ENCODE measurements around the gene IFI44.

IFI44 gene

GRCh38 chr1:78649628-78650027, at the start of gene IFI44:
Gene IFI44, plus strand, starts transcription at chr1:78649831. Its CDS starts 365 bp downstream, at chr1:78650196.
- peak; percentile 13 to 28 for DNase-seq (ENCODE audit: low read depth in 2 of 2)

- DNase-seq (ENCODE audit: low read depth in 2 of 2), result no peak
These were observed 48.6 kb upstream of the IFI44 start for GRCh38 chr1:78601068-78601467.

GRCh38 chr1:78603206-78603605, 46.4 kb upstream of the IFI44 start:
- no peak for DNase-seq (ENCODE audit: low read depth in 2 of 2)

GRCh38 chr1:78604643-78605042, 45.0 kb upstream of the IFI44 start:
- DNase-seq (ENCODE audit: low read depth in 2 of 2), result no peak

GRCh38 chr1:78606274-78606673, 43.4 kb upstream of the IFI44 start:
- DNase-seq (ENCODE audit: low read depth in 2 of 2), result no peak

GRCh38 chr1:78607334-78607927, 42.2 kb upstream of the IFI44 start:
- no peak for DNase-seq (ENCODE audit: low read depth in 2 of 2)

GRCh38 chr1:78607944-78608343, 41.7 kb upstream of the IFI44 start:
- no peak for DNase-seq (ENCODE audit: low read depth in 2 of 2)

GRCh38 chr1:78617615-78618026, 32.0 kb upstream of the IFI44 start:
- DNase-seq (ENCODE audit: low read depth in 2 of 2), result peak; percentile 16 to 33

- no peak for DNase-seq (ENCODE audit: low read depth in 2 of 2)
These were observed 30.6 kb upstream of the IFI44 start for GRCh38 chr1:78619032-78619431.

- no peak for DNase-seq (ENCODE audit: low read depth in 2 of 2)
These were observed 30.2 kb upstream of the IFI44 start for GRCh38 chr1:78619446-78619802.

GRCh38 chr1:78619803-78620579, 29.6 kb upstream of the IFI44 start, which contains the start of gene IFI44L:
Gene IFI44L, plus strand, starts transcription at chr1:78620448. Its CDS starts 7,468 bp downstream, at chr1:78627916.
- peak; percentile 15 to 36 for DNase-seq (ENCODE audit: low read depth in 2 of 2)

GRCh38 chr1:78620666-78621065, 29.0 kb upstream of the IFI44 start:
- DNase-seq (ENCODE audit: low read depth in 2 of 2), result no peak

- no peak for DNase-seq (ENCODE audit: low read depth in 2 of 2)
These were observed 27.1 kb upstream of the IFI44 start for GRCh38 chr1:78622548-78622947.

- no peak for DNase-seq (ENCODE audit: low read depth in 2 of 2)
These were observed 25.6 kb upstream of the IFI44 start for GRCh38 chr1:78624035-78624434.

- no peak for DNase-seq (ENCODE audit: low read depth in 2 of 2)
These were observed 22.3 kb upstream of the IFI44 start for GRCh38 chr1:78627321-78627720.

GRCh38 chr1:78630600-78630999, 19.0 kb upstream of the IFI44 start:
- DNase-seq (ENCODE audit: low read depth in 2 of 2), result no peak

- DNase-seq (ENCODE audit: low read depth in 2 of 2), result no peak
These were observed 16.4 kb upstream of the IFI44 start for GRCh38 chr1:78633209-78633608.

GRCh38 chr1:78640462-78640861, 9.2 kb upstream of the IFI44 start:
- DNase-seq (ENCODE audit: low read depth in 2 of 2), result no peak

GRCh38 chr1:78641558-78641957, 8.1 kb upstream of the IFI44 start:
- DNase-seq (ENCODE audit: low read depth in 2 of 2), result no peak

GRCh38 chr1:78645723-78646122, 3.9 kb upstream of the IFI44 start:
- no peak for DNase-seq (ENCODE audit: low read depth in 2 of 2)

GRCh38 chr1:78647238-78647637, 2.4 kb upstream of the IFI44 start:
- no peak for DNase-seq (ENCODE audit: low read depth in 2 of 2)

GRCh38 chr1:78650114-78650660, 556 bp downstream of the IFI44 start:
- DNase-seq (ENCODE audit: low read depth in 2 of 2), result no peak

GRCh38 chr1:78651241-78651640, 1.6 kb downstream of the IFI44 start:
- no peak for DNase-seq (ENCODE audit: low read depth in 2 of 2)
